Urinary bladder (tissue), 4 donors: ENCODE results near the gene LDHB. TPM values are rescaled to one million over a fixed set of nuclear protein-coding genes. Genes with fewer than 3 reads are reported as not detected.
"Not testable (repeated sequence)": the region's sequence is repeated elsewhere in the genome, so short reads cannot be mapped to it uniquely, and the experiment has no call there.

Source experiments
- DNase-seq: peaks from one replicate; pipeline ENCODE4 v3.0.0-alpha.2; 2015; ENCODE audit errors: extremely low spot score
- H3K27ac ChIP-seq: one replicate; pipeline ENCODE4 v1.5.1; 2013; ENCODE audit warnings: low read depth, mild to moderate bottlenecking, moderate library complexity
- H3K36me3 ChIP-seq: one replicate; pipeline ENCODE4 v1.6.1; 2013; ENCODE audit warnings: mild to moderate bottlenecking, moderate library complexity; ENCODE audit not compliant: insufficient read depth
- H3K4me1 ChIP-seq: one replicate; pipeline ENCODE4 v1.6.1; 2013; ENCODE audit warnings: mild to moderate bottlenecking, moderate library complexity; ENCODE audit not compliant: insufficient read depth
- H3K4me3 ChIP-seq: one replicate; pipeline ENCODE4 v1.5.1; 2013; ENCODE audit warnings: low read depth, low read length
- WGBS: extraction: QIAGEN DNeasy Blood & Tissue Kit; methylation state at CpG from one replicate; pipeline ENCODE4 v1.1.7; 2013; 5-methylcytosine and 5-hydroxymethylcytosine counted together
- polyA plus RNA-seq: library from polyadenylated mRNA; stranded (reverse); fragments of 200-250 nt; gene quantifications from one replicate; pipeline ENCODE4 v1.2.3, GENCODE V29; 2013
- total RNA-seq: library from RNA; depleted of rRNA; stranded (reverse); fragments of >200 nt; gene quantifications from one replicate; pipeline ENCODE4 v1.2.3, GENCODE V29; 2014
- donor health status: healthy with polysubstance abuse.
- donor health status: healthy.

Gene LDHB
- total and polyA plus RNA-seq, 2 donors, result 356 to 465 TPM

GRCh38 chr12:21648378-21648777 is 9.3 kb downstream of the LDHB start:
- WGBS, result over 99% methylated on average over 2 of the region's 2 CpGs

GRCh38 chr12:21647179-21647578 is 10.5 kb downstream of the LDHB start:
- no peak overlapping the region for H3K4me3 ChIP-seq
- no peak for DNase-seq
- peaks cover 11% of the 10 kb centered on the region for H3K36me3 ChIP-seq
- H3K27ac ChIP-seq, result no peak overlapping the region
- H3K4me1 ChIP-seq, result no peaks in the 10 kb centered on the region

More at GRCh38 chr12:21648378-21648777, 9.3 kb downstream of the LDHB start:
- DNase-seq, result no peak
- Histone ChIP-seq H3K27ac (no peak overlapping the region), H3K36me3 (peaks cover 10% of the 10 kb centered on the region), H3K4me3 (no peak overlapping the region), H3K4me1 (no peaks in the 10 kb centered on the region)

- not testable (repeated sequence) for H3K4me3 ChIP-seq, DNase-seq, H3K4me1 ChIP-seq, H3K27ac ChIP-seq
- peaks cover 11% of the 10 kb centered on the region for H3K36me3 ChIP-seq
- WGBS, result 35% methylated on average over 7 of the region's 7 CpGs
These were observed 12.6 kb downstream of the LDHB start for GRCh38 chr12:21645041-21645500.

- Histone ChIP-seq H3K27ac (no peak overlapping the region), H3K4me3 (no peak overlapping the region), H3K36me3 (peaks cover 11% of the 10 kb centered on the region), H3K4me1 (no peaks in the 10 kb centered on the region)
- DNase-seq, result no peak
- WGBS, result 89% methylated on average over 4 of the region's 4 CpGs
These were observed 13.1 kb downstream of the LDHB start for GRCh38 chr12:21644516-21644915.

GRCh38 chr12:21643758-21644157 is 13.9 kb downstream of the LDHB start:
- no peak for DNase-seq
- Histone ChIP-seq H3K36me3 (peaks cover 8% of the 10 kb centered on the region), H3K27ac (no peak overlapping the region), H3K4me3 (no peak overlapping the region), H3K4me1 (no peaks in the 10 kb centered on the region)
- 82% methylated on average over 3 of the region's 3 CpGs for WGBS

GRCh38 chr12:21642707-21643389 is 14.8 kb downstream of the LDHB start:
- no peak for DNase-seq
- Histone ChIP-seq H3K27ac (no peak overlapping the region), H3K4me1 (no peaks in the 10 kb centered on the region), H3K4me3 (no peak overlapping the region), H3K36me3 (peaks cover 3% of the 10 kb centered on the region)
- WGBS, result 66% methylated on average over 1 of the region's 1 CpG

- WGBS, result 59% methylated on average over 1 of the region's 1 CpG
- peak overlapping the region; percentile 10 for H3K27ac ChIP-seq
- H3K4me3 ChIP-seq, result no peak overlapping the region
- no peak for DNase-seq
- H3K4me1 ChIP-seq, result no peaks in the 10 kb centered on the region
- peaks cover 5% of the 10 kb centered on the region for H3K36me3 ChIP-seq
These were observed 19.4 kb downstream of the LDHB start for GRCh38 chr12:21638054-21638891.

- 97% methylated on average over 3 of the region's 3 CpGs for WGBS
- Histone ChIP-seq H3K36me3 (peaks cover 8% of the 10 kb centered on the region), H3K27ac (no peak overlapping the region), H3K4me3 (no peak overlapping the region), H3K4me1 (no peaks in the 10 kb centered on the region)
- no peak for DNase-seq
These were observed 23.4 kb downstream of the LDHB start for GRCh38 chr12:21634245-21634644.

- Histone ChIP-seq H3K36me3 (peaks cover 8% of the 10 kb centered on the region), H3K4me3 (no peak overlapping the region), H3K27ac (no peak overlapping the region), H3K4me1 (no peaks in the 10 kb centered on the region)
- DNase-seq, result no peak
- 35% methylated on average over 2 of the region's 2 CpGs for WGBS
These were observed 26.3 kb downstream of the LDHB start for GRCh38 chr12:21631367-21631766.

GRCh38 chr12:21627924-21628323 is 29.7 kb downstream of the LDHB start:
- H3K36me3 ChIP-seq, result peaks cover 5% of the 10 kb centered on the region
- H3K4me1 ChIP-seq, result no peaks in the 10 kb centered on the region
- DNase-seq, result no peak
- 97% methylated on average over 2 of the region's 2 CpGs for WGBS
- H3K27ac ChIP-seq, result no peak overlapping the region
- H3K4me3 ChIP-seq, result no peak overlapping the region

- no peak for DNase-seq
- no peaks in the 10 kb centered on the region for H3K36me3 ChIP-seq
- no peak overlapping the region for H3K27ac ChIP-seq
- H3K4me3 ChIP-seq, result no peak overlapping the region
- H3K4me1 ChIP-seq, result no peaks in the 10 kb centered on the region
These were observed 39.1 kb downstream of the LDHB start for GRCh38 chr12:21618566-21618965.

GRCh38 chr12:21617030-21617429 is 40.6 kb downstream of the LDHB start:
- no peak for DNase-seq
- Histone ChIP-seq H3K27ac (no peak overlapping the region), H3K36me3 (no peaks in the 10 kb centered on the region), H3K4me3 (no peak overlapping the region), H3K4me1 (no peaks in the 10 kb centered on the region)
- 93% methylated on average over 3 of the region's 3 CpGs for WGBS

- WGBS, result 51% methylated on average over 1 of the region's 1 CpG
- H3K36me3 ChIP-seq, result no peaks in the 10 kb centered on the region
- H3K4me3 ChIP-seq, result no peak overlapping the region
- H3K27ac ChIP-seq, result no peak overlapping the region
- no peak for DNase-seq
- H3K4me1 ChIP-seq, result no peaks in the 10 kb centered on the region
These were observed 42.2 kb downstream of the LDHB start for GRCh38 chr12:21615431-21615830.

- Histone ChIP-seq H3K4me3 (no peak overlapping the region), H3K36me3 (no peaks in the 10 kb centered on the region), H3K27ac (no peak overlapping the region), H3K4me1 (no peaks in the 10 kb centered on the region)
- WGBS, result 93% methylated on average over 2 of the region's 2 CpGs
- DNase-seq, result no peak
These were observed 43.1 kb downstream of the LDHB start for GRCh38 chr12:21614506-21614905.
